ENCODE data around the gene EIF4G3.

The EIF4G3 gene

GRCh38 chr1:20811916-20812315 is 364.8 kb downstream of the EIF4G3 start:
- Histone ChIP-seq H3K27ac (ENCODE audit: low read length) (no peak overlapping the region), H3K36me3 (replicated peaks; ENCODE audit: insufficient read depth, low read length) (no peaks in the 10 kb centered on the region), H3K4me1 (ENCODE audit: low read length) (no peaks in the 10 kb centered on the region), H4K20me1 (ENCODE audit: insufficient read depth, low read length) (no peaks in the 10 kb centered on the region), H3K27me3 (replicated peaks; ENCODE audit: insufficient read depth, low read length) (no peaks in the 10 kb centered on the region), H2AFZ (ENCODE audit: low read length) (no peak overlapping the region), H3K9me3 (replicated peaks; ENCODE audit: insufficient read depth, low read length) (no peaks in the 10 kb centered on the region), H3K9ac (ENCODE audit: low read length) (no peak overlapping the region), H3K4me2 (ENCODE audit: low read depth, low read length) (no peak overlapping the region), H3K4me3 (ENCODE audit: low read length) (no peak overlapping the region), H3F3A (ENCODE audit: insufficient read depth, low read length) (no peaks in the 10 kb centered on the region), H3K9me2 (replicated peaks; ENCODE audit: insufficient read depth, low read length) (no peaks in the 10 kb centered on the region), H3K79me2 (ENCODE audit: low read length) (no peaks in the 10 kb centered on the region)
- TF ChIP-seq EZH2 (optimal IDR thresholded peaks at IDR 0.05; ENCODE audit: low read depth, low read length) (no peak), CTCF (IDR thresholded peaks at IDR 0.05; ENCODE audit: low read length) (no peak), EZH2phosphoT487 (IDR thresholded peaks at IDR 0.05; ENCODE audit: low read length) (no peak)
- DNase-seq = no peak

- Histone ChIP-seq H4K20me1 (ENCODE audit: insufficient read depth, low read length) (no peaks in the 10 kb centered on the region), H3K27ac (ENCODE audit: low read length) (no peak overlapping the region), H3K27me3 (replicated peaks; ENCODE audit: insufficient read depth, low read length) (no peaks in the 10 kb centered on the region), H2AFZ (ENCODE audit: low read length) (no peak overlapping the region), H3K4me1 (ENCODE audit: low read length) (no peaks in the 10 kb centered on the region), H3K9me3 (replicated peaks; ENCODE audit: insufficient read depth, low read length) (no peaks in the 10 kb centered on the region), H3K9me2 (replicated peaks; ENCODE audit: insufficient read depth, low read length) (no peaks in the 10 kb centered on the region), H3F3A (ENCODE audit: insufficient read depth, low read length) (no peaks in the 10 kb centered on the region; the same call in 1 of the 2 replicates), H3K9ac (ENCODE audit: low read length) (no peak overlapping the region), H3K4me2 (ENCODE audit: low read depth, low read length) (no peak overlapping the region), H3K79me2 (ENCODE audit: low read length) (no peaks in the 10 kb centered on the region), H3K4me3 (ENCODE audit: low read length) (no peak overlapping the region), H3K36me3 (replicated peaks; ENCODE audit: insufficient read depth, low read length) (no peaks in the 10 kb centered on the region)
- TF ChIP-seq CTCF (IDR thresholded peaks at IDR 0.05; ENCODE audit: low read length) (no peak), EZH2 (optimal IDR thresholded peaks at IDR 0.05; ENCODE audit: low read depth, low read length) (no peak), EZH2phosphoT487 (IDR thresholded peaks at IDR 0.05; ENCODE audit: low read length) (no peak)
- no peak for DNase-seq
Measured at GRCh38 chr1:20793236-20793635, 383.5 kb downstream of the EIF4G3 start.

- Histone ChIP-seq H4K20me1 (ENCODE audit: insufficient read depth, low read length) (no peaks in the 10 kb centered on the region), H3K9me3 (replicated peaks; ENCODE audit: insufficient read depth, low read length) (no peaks in the 10 kb centered on the region), H3K4me1 (ENCODE audit: low read length) (0 out of 2 replicates have a peak, but pooled peaks cover 5% of the 10 kb centered on the region), H3K9me2 (replicated peaks; ENCODE audit: insufficient read depth, low read length) (no peaks in the 10 kb centered on the region), H3K4me3 (ENCODE audit: low read length) (no peak overlapping the region), H3K79me2 (ENCODE audit: low read length) (no peaks in the 10 kb centered on the region), H3F3A (ENCODE audit: insufficient read depth, low read length) (peaks cover 8% of the 10 kb centered on the region), H3K4me2 (ENCODE audit: low read depth, low read length) (no peak overlapping the region), H2AFZ (ENCODE audit: low read length) (no peak overlapping the region), H3K9ac (ENCODE audit: low read length) (no peak overlapping the region), H3K27me3 (replicated peaks; ENCODE audit: insufficient read depth, low read length) (no peaks in the 10 kb centered on the region), H3K36me3 (replicated peaks; ENCODE audit: insufficient read depth, low read length) (no peaks in the 10 kb centered on the region), H3K27ac (ENCODE audit: low read length) (no peak overlapping the region)
- DNase-seq = no peak
- no peak for TF ChIP-seq CTCF (IDR thresholded peaks at IDR 0.05; ENCODE audit: low read length)
- no peak for TF ChIP-seq EZH2 (optimal IDR thresholded peaks at IDR 0.05; ENCODE audit: low read depth, low read length)
- TF ChIP-seq EZH2phosphoT487 (IDR thresholded peaks at IDR 0.05; ENCODE audit: low read length) = no peak
Measured at GRCh38 chr1:20792196-20792595, 384.5 kb downstream of the EIF4G3 start.
